HG03175 (cell line): ENCODE data around the gene FOXC2.

Experiments used
- ATAC-seq: cut with Tn5 transposase; IDR thresholded peaks from one replicate; pipeline ENCODE4 v1.9.1; 2021; ENCODE audit warnings: mild to moderate bottlenecking, moderate library complexity; ENCODE audit not compliant: unreplicated experiment

Gene FOXC2

DNA sequence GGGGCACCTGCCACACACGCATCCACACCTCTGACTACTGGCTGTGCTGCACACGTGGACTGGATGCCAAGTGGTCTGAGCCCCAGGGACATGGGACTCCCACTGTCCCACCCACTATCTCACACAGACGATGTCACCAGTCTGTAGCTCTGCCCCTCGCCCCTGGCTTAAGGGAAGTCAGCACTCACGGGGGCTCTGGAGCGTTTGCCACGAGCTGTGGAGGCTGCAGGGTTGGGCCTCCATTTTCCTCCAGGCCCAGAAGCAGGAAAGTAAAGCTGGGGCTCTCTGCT lies 34.2 kb upstream of the FOXC2 start:
- no peak for ATAC-seq

DNA sequence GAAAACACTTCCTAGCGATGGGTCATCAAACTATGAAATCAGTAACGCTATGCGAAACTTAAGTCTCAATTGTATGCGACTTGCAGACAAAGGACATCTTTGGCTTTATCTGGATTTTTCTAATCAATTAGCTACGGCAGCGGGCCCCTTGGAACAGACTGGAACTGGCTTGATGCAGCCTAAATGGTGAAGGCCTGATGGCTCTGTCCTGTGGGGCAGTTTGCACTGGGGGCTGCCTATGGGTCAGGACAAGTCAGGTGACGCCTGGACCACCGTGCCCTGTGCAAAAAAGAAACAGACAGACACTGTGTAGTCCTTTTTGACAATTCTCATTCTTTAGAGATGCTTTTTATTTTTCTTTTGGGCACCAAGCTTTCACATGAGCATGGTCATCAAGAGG lies 33.6 kb upstream of the FOXC2 start:
- no peak for ATAC-seq

DNA sequence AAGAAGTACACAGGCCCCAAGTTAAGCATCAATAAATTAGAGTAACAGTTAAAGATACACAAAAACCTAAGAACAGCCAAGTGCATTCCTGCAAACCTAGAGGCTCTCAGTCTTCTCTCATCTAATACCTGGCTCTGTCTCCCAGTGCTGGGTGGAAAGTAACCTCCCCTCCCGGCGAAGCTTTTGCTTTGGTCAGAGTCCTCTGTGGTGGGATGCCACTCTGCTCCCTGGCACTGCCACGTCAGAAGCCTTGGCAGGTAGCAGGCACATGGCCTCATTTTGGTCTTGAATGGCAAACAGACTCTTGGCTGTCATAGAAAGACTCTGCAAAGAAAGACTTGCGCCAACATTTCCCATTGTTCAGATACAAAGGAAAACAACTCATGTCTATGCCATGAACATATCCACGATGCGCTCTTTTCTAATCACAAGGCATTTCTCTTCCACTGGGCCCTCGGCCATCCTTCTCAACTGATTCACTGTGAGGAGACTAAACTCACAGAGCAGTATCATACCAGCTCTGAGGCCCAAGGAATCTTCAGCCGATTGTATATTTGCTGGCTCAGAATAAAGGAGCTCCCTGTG lies 32.8 kb upstream of the FOXC2 start:
- ATAC-seq, result no peak

DNA sequence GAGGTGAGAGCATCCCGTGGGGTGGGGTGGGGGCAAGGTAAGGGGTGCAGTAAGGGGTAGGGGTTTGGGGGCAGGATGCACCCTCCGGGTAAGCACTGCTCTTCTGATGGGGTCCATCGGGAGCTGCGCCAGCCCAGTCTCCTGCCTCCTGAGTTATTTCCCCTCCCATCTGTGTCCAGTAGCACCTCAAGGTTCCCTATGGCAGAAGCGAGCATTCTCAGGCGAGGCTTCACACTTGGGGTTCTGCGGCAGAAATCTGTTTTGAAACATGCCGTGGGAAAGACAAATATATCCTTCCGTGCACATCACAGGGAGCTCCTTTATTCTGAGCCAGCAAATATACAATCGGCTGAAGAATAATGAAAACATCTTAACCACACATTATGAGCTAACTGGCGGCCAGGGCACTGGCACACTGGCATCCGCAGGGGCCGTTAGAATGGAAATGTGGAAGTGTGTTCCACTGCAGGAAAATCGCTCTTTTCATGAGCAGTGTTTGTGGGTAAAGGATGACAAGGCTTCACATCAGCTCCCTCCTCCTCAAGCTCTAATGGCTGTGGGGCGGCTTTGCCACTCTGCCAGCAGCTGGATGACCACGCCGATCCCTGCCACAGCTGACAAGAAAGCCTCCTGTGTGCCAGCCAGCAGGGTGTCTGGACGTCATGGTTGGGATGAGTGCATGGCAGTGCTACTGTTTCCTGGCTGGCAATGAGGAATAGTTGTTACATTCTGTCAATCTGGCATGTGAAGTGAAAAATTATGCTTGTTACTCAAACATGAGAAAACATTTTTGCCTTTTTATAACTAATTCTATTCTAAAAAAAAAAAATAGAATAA lies 31.6 kb upstream of the FOXC2 start:
- ATAC-seq, result no peak

DNA sequence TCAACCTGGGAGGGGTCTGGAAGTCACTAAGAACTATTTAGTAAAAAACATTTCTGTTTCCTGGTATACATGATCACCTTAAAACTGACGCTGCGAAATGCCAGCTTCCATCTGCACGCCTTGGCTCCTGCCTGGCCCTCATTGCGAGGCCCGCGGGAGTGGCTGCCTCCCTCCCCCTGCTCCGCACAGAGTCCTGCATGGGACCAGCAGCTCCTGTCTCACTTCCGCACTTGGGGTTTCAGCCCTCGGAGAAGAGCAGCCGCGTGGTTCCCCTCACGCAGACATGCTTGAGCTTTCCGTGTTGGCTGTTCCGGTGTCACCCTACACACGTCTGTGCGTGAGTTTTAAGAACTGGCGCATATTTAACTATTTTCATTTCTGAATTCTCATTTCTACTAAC lies 30.0 kb upstream of the FOXC2 start:
- ATAC-seq, result no peak

DNA sequence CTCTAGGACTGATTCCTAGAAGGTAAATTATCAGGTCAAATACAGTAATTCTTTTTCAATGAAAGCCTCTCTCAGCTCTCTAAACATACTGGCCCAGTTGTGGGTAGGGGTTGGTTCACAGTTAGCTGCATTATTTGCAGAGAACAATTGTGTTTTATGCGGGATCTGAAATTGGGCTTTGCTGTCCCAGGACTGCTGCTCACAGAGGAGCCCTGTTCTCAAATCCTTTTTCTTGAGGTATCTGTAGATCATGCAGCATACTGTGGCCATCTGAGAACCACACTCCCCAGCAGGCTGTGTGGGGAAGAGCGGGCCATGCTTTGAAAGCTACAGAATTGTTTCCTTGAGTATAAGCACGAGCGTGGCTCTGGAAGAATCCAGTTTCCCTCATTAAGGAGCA lies 29.1 kb upstream of the FOXC2 start:
- no peak for ATAC-seq

DNA sequence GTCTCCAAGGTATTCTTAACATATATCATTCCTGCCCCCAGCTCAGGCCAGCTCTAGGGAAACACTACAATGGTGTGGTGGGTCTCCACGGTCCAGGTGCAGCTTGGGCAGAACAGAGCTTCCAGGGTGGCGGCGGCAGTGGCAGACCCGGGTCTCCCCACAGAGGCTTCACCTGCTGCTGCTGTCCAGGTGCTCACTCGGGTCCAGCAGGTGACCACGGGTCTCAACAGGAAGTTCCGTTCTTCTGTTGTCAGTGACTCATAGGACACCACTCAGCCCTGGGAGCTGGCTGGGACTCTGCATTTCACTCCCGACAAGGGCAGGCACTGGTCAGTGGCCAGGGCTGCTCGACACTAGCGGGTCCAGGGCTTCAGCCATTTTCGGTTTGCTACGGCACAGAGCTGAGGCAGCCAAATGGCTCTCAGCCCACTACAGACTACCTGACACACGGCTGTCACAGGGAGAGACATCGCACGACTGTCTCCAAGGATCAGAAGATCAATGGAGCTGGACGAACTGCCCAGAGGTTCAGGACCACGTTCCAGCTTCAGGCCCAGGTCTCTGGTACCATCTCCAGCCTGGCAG lies 28.3 kb upstream of the FOXC2 start:
- no peak for ATAC-seq

DNA sequence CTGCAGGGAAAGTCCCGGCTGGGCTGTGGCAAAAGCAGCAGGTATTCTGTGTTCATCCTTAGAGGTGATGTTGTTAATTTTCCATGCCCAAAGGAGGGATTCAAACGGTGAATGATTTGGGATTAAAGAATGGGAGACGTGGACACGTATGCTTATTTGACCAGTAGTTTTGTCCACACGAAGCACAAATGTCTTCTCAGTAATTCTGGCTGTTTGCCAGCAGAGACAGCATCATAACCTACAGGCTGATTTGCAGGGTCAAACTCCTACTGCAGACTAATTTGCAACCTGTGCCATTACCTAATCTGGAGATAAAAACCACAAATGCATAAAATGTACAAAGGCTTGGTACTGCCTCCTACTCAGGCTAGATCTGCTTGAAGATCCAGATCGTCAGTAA lies 25.7 kb upstream of the FOXC2 start:
- no peak for ATAC-seq

DNA sequence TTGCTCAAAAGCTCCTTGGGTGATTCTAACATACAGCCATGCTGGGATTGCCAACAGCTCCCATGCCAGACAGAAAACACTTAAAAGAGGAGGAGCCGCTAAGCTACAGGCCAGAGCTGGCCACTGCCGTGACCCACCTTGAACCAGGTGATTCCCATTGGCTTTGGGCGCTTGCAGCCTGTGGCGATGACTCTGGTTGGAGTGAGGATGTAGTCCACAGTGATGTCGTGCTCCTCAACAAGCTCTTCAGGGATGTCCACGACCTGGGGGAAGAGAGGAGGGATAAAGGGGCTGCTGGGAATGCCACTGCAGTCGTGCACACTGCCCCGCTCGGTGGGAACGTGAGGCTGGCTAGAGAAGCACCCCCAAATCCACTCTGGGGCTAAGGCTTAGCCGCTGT lies 25.1 kb upstream of the FOXC2 start:
- ATAC-seq, result no peak

DNA sequence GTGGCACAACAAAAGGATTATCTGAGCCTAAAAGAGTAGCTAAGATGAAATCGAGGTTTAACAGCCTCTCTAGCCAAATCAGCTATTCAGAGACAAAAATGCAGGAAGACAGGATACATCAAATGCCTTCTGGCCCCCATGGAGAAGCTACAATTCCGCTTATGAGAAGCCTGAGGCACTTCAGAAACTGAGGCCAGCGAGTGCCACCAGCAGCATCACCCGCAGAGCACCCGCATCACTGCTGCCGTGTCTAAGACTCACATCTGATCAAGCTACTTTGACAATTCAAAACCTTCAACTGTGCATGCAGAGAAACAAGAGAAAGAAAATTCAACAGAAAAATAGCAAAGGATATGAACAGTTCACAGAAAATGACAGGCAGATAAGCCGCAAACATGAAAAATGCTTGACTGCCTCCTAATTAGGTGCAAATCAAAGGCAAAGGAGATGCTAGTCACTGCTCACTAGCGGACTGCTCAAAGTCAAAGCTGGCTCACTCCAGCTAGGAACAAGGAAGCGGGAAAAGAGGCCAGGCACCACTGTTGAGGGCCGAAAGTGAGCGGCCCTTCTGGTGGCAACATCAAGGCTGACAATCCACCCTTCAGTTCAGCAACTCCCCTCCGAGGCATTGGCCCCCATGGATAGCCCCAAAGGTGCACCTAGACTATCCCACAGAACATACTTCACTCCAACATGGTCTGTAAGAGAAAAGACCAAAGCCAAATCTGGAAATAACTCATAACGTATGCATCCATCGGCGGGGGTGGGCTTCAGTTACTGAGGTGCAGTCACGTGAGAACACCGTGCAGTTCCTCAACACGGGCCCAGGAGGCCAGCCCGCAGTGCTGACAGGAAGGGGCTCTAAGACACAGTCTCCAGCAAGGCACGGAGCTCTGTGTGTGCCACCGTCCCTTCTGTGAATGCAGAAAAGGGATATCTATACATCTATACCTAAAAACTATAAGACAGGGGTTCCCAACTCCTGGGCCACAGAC lies 23.6 kb upstream of the FOXC2 start:
- ATAC-seq, result no peak

DNA sequence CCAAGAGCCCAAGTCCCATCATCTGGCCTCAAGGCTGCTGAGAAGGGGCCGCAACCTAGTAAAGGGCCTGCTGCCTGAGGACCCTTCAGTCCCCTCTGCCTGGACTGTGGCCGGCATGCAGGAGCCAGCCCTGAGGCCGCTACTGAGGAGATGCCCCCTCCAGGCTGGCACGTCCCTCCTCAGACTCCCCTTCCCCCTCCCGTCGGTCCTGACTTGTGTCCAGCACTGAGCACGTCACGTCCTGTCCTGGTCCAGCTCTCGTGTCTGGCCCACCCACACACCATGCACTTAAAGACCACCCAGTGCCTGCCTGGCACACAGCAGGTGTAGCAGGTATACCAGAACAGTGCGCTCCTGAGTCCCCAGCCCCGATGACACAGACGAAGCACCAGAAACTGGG lies 21.1 kb upstream of the FOXC2 start:
- ATAC-seq, result no peak

DNA sequence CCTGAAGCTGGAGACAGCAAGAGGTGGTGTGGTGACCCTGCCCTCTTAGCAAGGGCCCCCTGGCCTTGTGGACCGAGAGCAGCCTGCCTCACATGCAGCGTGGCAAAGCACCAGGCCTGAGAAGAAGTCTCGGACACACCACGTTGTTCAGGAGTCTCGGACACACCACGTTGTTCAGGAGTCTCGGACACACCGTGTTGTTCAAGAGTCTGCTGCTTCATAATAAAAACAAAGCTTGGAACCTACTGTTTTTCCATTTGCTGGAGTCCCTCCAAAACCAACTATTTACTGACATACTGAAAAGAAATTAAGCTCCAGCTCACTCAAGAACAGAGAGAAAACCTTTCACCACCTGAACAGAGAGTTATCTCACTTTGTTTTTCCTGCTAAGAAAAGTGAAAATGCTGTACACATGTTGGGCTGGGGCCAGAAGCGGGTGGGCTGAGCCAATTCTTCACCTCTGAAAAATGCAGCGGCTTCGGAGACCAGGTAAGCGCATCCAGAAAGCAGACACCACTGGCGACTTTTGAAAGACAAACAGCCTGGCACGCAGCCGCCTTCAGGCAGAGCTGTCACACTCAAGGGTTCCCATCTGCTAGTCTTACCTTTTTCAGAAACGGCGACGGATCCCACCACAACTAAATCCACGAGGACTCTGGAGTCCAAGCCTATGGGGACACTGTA lies 20.5 kb upstream of the FOXC2 start:
- no peak for ATAC-seq

DNA sequence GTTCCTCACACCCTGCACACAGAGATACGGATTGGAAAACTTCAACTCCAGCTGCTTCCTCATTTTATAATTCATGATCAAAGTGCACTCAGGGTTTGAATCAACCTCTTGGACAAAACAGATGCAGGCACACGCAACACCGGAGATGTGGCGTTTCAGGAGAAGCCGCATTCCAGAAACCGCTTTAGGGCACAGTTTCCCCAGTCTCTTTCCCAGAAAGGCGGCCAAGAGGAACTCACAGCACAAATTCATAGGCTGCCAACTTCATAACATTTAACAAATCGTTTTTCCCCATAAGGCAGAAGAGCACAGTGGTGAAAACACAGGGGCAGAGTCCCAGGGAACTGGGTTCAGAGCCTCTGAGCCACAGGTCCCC lies 20.0 kb upstream of the FOXC2 start:
- no peak for ATAC-seq

DNA sequence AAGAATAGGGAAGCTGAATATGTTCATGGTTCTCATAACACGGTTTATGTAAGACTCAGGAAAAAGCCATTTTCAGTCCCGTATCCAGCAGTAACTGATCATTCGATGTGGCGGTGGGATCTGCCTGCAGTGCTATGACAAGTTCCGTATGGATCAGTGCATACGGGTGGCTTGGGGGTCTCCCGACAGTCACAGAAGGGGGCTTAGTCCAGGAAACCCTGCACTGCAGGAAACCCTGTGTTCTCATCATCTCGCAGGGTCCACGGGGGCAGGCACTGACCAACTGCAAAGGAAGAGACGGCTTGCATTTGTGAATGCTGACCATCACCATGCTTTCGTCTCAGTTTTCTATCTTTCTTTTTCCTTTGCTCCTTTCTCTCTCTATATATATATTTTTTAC lies 19.3 kb upstream of the FOXC2 start:
- ATAC-seq, result no peak

DNA sequence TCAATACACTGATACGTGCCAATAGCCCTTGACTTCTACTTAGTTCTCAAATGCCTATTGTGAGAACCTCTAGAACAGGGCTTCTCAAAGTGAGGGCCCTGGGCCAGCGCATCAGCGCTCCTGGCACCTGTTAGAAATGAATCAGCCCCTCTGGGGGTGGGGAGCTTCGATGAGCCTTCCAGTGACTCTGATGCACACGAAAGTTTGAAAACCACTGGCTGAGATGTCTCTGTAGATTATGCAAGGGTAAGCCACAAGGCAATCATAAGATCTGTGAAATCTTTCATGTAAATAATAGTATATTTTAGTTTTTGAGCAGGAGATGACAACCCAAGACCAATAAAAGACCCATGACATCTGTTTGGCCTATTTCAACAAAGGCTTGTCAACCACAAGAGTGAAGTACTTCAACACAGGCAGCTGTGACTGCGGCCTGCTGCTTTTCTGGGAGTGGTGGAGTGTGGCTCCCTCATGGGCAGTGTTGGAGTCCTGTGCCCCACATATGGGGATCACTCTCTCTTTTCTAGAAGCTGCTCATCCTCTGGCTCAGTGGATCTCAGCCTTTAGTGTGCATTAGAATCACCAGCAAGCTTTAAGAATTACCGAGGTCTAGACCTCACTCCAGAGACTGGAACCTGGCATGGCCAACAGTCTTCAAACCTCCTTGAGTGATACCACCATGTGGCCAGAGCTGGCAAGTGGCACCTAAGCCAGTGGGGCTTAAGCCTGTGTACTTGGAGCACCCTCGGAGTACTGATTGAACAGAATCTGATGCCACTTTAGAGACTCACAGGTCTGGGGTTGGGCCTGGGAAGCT lies 17.3 kb upstream of the FOXC2 start:
- ATAC-seq, result no peak

DNA sequence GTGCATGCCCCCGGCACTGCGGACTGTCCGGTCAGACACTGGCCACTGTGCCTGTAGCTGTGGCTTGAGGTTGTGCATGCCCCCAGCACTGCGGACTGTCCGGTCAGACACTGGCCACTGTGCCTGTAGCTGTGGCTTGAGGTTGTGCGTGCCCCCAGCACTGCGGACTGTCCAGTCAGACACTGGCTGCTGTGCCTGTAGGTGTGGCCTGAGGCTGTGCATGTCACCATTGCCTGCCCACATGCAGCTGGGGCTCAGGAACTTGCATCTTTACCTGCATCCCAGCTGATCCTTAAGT lies 16.8 kb upstream of the FOXC2 start:
- no peak for ATAC-seq

DNA sequence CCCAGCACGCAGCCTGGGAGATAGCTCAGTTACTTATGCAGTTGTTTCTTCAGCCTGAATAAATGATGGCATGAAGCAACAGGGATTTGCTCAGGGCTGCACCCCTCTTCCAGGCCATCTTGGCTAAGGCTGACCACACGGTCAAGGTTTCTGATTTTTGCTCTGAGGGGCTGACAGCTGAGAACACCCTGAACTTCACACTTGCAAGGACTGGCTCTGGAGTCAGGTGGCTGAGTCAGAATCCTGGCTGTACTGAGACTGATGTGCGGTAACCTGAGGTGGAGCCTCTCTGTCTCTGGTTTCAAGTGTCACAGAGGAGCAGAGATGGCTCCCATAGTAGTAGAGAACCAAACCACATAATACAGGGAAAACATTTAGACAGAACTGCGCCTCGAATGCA lies 16.3 kb upstream of the FOXC2 start:
- ATAC-seq, result no peak

DNA sequence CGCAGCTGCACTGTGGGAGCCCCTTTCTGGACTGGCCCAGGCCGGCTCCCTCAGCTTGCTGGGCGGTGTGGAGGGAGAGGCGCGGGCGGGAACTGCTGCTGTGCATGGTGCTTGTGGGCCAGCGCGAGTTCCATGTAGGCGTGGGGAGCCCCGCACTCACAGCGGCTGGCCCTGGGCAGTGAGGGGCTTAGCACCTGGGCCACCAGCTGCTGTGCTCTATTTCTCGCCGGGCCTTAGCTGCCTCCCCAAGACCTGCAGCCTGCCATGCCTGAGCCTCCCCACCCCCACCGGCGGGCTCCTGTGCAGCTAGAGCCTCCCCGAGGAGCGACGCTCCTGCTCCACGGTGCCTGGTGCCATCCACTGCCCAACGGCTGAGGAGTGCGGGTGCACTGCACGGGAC lies 13.3 kb upstream of the FOXC2 start:
- no peak for ATAC-seq

DNA sequence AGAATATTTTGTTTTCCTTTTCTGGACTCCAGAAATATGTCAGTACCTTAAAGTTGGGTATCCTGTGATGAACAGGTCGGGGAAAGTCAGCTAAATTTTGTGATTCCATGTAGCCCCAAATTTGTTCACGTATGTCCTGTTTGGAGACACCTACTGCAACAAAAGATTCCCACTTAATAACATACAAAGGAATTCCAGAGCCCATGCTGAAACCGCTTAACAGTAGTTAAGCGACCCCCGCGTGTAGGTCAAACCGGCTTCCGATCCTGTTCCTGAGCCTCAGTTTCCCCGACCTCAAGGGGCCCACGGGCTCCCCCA lies 12.1 kb upstream of the FOXC2 start:
- ATAC-seq, result no peak

DNA sequence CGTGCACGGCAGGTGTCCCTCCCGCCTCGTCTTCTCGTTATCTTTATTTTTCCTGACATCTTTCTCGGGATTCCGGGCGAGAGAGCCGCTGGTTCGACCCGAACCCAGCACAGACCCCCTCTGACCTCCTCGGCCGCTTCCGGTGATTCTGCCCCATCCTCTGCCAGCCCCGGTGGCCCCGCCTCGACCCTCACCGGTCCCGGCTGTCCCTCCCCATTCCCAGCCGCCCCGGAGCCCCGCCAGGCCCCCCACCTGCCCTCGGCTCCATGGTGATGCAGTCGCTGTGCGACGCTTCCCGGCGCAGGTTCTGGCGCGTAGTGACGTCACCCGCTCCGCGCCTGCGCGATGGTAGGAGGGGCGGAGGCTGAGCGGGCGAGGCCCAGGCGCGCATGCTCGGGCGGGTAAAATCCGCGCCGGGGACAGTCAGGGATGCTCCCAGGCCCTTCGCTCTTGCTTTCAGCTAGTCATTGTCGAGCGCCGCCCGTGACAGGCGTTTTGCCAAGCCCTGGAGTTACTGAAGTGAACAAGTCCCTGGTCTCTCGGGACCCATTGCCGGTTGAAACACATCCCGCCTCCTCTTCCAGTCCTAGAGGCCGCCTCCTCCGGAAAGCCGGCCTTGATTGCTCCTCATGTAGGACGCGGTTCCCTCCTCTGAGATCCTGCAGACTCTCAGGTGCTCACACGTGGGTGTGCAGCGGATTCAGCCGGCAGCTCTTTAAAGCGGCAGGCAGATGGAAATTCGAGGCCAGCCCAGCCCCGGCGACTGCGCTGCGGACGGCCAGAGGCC lies 11.5 kb upstream of the FOXC2 start, which contains the start of gene MTHFSD:
Gene MTHFSD, minus strand, starts transcription at position 319 of the 787 bp plus-strand sequence. Its CDS starts 51 bp downstream, at position 268.
- ATAC-seq, result peak; percentile 85
